Epidermal melanocyte (primary cell): Measurements from ENCODE around the gene ZMYM2.

Experiments
- DNase-seq: peaks from one replicate; pipeline ENCODE4 v3.0.0; 2011; ENCODE audit warnings: low spot score; ENCODE audit not compliant: insufficient read length

ZMYM2 gene

GRCh38 chr13:20102525-20103180 lies 144.1 kb downstream of the ZMYM2 start:
- DNase-seq = no peak

GRCh38 chr13:20105161-20105689 lies 146.7 kb downstream of the ZMYM2 start:
- no peak for DNase-seq

- no peak for DNase-seq
These were observed 148.2 kb downstream of the ZMYM2 start for GRCh38 chr13:20106742-20107141.

DNA sequence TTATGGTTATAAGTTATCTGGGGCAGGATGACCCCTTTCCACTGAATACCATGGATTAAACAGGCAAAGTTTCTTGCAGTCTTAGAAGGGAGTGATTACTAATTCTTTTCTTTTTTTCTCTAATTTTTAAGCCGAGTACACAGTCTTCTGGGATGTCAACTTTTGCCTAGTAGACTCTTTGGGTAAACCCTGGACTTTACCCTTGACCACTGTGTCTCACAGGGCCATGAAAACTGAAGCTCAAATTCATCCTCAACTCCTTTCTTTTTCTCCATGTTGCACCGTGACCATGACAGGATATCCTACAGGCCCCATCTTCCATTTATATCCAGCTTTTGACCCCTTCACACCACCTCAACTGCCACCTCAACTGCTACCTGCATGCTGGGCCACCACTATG lies 150.5 kb downstream of the ZMYM2 start:
- no peak for DNase-seq

- DNase-seq = no peak
These were observed 155.6 kb downstream of the ZMYM2 start for GRCh38 chr13:20114066-20114610.

DNA sequence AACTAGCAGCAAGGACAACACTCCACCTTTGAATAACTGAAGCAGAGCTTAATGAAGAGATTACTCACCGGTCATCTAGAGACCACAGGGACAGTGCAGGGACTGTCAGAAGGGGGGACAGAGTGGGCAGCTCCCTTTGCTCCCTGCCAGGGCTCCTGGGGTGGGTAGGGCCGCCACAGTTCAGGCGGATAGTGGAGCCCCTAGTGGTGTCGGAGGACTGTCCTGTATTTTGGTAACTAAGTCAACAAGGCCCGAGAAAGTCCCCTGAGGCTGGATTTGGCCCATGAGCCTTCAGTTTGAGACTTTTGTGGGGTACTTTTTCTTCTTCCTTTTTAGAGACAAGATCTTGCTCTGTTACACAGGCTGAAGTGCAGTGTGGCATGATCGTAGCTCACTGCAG lies 157.7 kb downstream of the ZMYM2 start:
- no peak for DNase-seq

DNA sequence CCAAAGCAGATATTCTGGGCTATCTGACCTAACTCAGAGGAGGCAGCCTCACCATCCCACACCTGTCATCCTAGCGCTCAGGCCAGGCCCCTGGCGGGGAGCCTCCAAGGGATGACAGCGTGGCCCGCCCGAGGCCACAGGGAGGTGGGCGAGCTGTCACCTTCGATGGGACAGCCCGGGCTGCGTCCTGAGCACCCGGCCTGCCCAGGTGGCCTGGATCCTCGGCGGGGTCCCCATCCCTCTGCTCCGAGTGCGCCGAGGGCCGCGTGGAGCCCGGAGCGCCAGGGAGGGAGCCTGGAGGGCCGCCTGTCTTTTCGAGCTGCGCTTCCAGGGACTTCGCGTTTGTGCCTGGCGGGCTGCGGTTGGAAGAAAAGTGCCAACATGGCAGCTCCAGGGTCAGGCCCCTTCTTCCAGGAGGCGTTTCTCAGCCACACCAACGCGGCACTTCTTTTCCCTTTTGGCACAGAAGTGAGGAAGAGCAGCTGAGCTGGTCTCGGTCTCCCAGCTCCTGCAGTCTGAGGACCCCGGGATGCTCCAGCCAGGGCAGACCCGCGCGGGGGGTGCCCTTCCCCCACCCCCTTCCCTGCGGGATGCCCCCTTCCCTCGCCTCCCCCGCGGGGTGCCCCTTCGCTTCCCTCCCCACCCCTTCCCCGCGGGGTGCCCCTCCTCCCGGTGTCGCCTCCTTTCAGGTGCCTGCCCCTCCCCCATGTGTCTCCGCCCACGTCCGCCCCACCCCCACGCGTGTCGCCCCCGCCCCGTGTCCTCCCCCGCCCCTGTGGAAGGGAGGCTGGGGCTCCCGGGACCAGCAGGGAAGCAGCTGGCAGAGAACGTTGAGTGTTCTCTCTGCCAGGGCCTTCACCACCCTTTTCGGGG lies 160.0 kb downstream of the ZMYM2 start:
- no peak for DNase-seq

- DNase-seq = no peak
These were observed 161.4 kb downstream of the ZMYM2 start for GRCh38 chr13:20119960-20120359.

- DNase-seq = no peak
These were observed 162.6 kb downstream of the ZMYM2 start for GRCh38 chr13:20121159-20121525.

DNA sequence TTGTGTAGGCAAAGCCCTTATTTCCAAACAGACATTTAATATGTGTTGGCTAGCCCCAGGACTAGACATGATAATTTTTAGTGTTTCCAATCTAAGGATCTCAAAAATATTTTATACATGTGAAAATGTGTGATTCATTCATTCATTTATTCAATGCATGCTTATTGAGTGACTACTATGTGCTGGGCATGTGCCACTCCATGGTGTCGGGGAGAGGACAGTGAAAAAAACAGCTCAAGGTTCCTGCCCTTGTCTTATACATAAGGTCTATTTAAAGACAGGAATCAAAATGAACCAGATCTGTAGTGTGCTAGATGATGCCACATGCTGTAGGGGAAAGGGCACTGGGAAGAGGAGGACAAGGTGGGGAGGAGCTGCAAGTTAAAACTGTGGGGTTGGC lies 165.8 kb downstream of the ZMYM2 start:
- DNase-seq = no peak

GRCh38 chr13:20125129-20125782 lies 166.7 kb downstream of the ZMYM2 start:
- DNase-seq = no peak

DNA sequence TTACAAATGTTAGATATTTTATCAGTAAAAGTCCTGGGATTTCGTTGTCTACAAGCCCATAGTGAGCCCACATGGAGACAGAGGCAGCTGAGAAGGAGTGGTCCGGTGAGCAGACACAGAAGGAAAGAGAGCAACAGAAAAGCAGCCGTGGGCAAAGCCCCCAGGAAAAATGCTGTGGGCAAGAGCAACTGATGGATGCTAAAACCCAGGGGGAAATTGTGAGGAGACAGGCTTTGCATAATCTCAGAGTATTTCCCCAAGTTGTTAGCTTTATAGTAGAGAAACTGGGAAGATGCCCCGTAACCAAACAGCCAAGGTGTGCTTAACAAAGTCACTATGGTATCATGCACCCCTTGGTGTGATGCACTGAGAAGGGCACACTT lies 167.2 kb downstream of the ZMYM2 start:
- DNase-seq = no peak

DNA sequence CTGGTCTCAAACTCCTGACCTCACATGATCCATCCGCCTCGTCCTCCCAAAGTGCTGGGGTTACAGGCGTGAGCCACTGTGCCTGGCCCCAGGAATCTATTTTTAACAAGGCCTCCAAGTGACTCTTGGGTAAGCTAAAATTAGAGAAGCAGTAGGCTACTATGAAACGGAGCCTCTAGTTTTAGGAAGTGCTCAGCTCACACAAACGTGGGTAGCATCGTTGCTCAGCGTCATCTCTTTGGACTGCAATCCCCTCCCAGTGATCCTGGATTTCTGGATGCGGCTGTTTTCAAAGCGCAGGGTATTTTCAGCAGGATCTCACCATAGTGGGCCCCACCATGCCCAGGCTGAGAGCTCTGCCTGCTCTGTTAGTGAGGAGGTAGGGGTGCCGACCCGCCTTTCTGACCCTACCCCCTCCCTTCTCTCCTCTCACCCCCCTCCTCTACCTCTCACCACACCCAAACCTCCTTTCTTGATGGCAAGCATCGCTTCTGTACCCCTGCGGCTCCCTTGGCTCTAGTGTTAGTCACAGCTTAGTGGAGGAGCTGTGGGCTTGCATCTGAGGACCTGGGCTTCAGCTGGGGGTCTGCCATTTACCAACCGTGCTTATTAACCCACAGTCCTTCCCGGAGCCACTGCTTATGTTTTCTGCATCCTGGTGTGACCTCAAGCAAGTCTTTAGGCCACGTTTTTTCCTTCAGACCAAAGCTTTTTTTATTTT lies 168.2 kb downstream of the ZMYM2 start:
- DNase-seq = no peak

DNA sequence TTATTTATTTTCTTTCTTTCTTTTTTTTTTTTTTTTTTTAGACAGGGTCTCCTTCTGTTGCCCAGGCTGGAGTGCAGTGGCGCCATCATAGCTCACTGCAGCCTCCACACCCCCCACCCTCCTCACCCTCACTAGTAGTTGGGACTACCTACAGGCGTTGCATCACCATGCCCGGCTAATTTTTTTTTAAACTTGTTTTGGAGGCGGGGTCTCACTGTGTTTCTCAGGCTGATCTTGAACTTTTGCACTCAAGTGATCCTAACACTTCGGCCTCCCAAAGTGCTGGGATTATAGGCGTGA lies 168.7 kb downstream of the ZMYM2 start:
- no peak for DNase-seq

DNA sequence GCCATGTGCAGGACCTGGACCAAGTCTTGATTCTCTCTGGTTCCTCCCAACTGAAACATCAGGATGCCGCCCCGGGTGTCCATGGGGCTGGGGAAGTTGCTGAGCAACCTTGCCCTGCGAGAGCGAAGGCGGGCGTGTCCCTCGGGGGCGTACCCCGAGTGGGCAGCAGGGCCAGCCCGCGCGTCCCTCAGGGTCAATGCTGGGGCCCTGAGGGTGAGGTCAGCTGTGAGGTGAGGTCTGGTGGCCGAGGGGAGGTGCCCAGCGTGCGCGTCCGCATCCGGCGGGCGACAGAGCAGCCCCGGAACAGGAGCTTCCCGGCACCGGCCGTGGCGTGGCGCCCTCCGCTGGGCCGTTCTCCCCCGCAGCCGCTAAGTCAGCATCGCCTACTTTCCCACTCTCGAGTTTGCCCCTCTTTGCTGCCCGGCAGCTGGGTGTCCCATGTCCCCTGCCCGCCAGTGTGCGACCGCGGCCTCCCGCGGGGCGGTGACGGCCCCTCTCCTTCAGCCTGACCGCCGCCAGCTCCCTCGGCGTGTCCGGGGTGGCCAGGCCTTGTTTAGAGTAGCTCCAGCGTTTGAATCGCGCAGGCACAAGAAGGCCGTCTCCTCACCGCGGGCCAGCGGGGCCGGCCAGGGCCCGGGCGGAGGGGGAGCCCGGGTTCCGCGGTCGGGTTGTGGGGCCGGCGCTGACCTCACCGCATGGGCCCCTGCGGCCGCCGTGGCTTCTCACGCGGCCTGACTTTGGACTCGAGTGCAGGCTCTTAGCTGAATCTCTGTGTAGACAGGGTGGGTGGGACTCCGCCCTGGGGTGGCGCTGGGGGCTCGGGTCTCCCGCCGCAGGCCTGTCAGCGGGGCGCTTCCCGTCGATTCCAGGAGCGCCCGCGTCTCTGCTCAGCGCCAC lies 169.3 kb downstream of the ZMYM2 start:
- no peak for DNase-seq

DNA sequence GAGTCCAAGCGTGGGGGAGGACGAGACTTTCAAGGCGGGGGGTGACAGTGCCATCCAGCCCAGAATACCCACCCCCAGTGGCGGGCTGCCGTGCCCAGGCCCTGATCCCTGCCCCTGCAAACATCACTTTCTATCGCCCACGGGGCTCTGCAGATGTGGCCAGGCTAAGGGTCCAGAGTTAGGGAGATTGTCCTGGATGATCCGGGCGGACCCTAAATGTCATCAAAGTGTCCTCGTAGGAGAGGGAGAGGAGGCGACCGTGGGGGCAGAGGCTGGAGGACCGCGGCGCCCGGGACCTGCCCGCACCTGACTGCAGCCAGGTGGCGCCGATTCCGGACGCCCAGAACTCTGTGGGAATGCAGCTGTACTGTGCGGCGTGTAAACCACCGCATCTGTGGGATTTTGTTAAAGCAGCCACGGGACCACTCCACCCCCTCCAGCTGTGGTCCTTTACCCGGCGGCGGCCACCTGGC lies 170.0 kb downstream of the ZMYM2 start:
- DNase-seq = no peak

- DNase-seq = no peak
These were observed 170.5 kb downstream of the ZMYM2 start for GRCh38 chr13:20129076-20129475.

DNA sequence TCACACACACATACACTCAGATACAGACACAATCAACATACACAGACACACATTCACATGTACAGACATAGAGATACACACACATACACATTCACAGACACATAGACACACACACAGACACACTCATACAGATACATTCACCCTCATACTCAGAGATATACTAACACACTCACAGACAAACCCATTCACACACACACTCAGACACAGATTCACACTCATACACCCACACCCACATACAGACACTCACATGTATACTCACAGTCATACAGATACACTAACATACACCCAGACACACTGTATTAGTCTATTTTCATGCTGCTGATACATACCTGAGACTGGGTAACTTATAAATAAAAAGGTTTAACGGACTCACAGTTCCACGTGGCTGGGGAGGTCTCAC lies 171.5 kb downstream of the ZMYM2 start:
- DNase-seq = no peak

- DNase-seq = no peak
These were observed 172.1 kb downstream of the ZMYM2 start for GRCh38 chr13:20130652-20131051.

DNA sequence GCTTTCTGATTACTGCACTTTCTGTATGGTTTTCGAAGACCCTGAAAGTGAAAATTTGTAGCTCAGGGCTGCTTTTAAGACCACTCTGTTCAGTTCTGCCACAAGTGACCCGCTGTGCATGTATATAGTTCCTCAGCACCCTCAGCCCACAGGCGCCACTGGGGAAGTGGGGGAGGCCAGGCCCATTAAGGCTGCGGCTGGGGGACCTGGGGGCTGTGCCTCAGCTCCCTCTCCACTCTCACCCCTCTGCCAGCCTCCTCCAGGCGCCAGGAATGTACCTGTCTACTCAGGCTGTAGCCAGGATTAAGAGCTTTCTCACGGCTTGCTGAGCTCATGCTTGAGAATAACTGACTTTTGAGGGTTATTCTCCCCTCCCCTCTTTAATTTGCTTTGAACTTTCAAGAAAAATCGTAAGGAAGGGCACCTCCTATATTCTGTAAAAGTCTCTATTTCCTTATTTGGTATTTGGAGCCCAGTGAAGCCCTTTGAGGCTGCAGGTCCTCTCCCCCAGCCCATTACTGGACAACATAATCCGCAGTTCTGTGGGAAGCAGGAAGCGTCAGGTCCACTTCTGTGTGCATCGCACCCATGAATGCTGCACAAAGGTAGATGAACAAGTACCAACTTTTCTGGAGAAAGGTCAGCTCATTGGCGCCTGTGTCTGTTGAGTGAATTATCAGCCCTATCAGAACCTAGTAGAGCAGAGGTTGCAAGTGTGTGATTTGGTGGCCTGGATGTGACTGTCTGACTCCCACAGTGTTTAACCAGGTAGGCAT lies 172.7 kb downstream of the ZMYM2 start:
- DNase-seq = no peak
